A673 (cell line): ENCODE data around the gene SYT7. TPM values are rescaled to one million over a fixed set of nuclear protein-coding genes. Genes with fewer than 3 reads are reported as not detected.

Source experiments
- BruUV-seq: library from RNA; stranded (reverse); fragments of 400-500 nt; replicated peaks from 2 replicates; lab custom pipeline; 2021; lab: Mats Ljungman, UMichigan
- CTCF ChIA-PET: fragments of 300-600 bp; sonication (Branson Sonifier 250); formaldehyde crosslinking; loops from one replicate; lab custom pipeline; 2022; ENCODE audit warnings: antibody characterized with exemption; lab: Charles Lee
- POLR2A ChIA-PET: fragments of 300-600 bp; sonication (Branson Sonifier 250); formaldehyde crosslinking; loops from one replicate; lab custom pipeline; 2022; ENCODE audit warnings: antibody characterized with exemption; ENCODE audit not compliant: low non-redundant PET; lab: Charles Lee
- DNase-seq: peaks from one replicate; pipeline ENCODE4 v3.0.0-alpha.2; 2015; ENCODE audit warnings: low spot score
- H3K27ac ChIP-seq: fragments of 200-600 bp; sonication (generic); 2 replicates; pipeline ENCODE4 v1.5.1; 2016; ENCODE audit warnings: mixed run types, low read depth, mild to moderate bottlenecking, mixed read lengths, antibody characterized with exemption, low read length; ENCODE audit not compliant: poor library complexity, severe bottlenecking
- H3K27me3 ChIP-seq: fragments of 200-600 bp; sonication (generic); replicated peaks from 2 replicates; pipeline ENCODE4 v1.6.1; 2017; ENCODE audit warnings: mixed run types, low read depth, mild to moderate bottlenecking, mixed read lengths, antibody characterized with exemption, low read length; ENCODE audit not compliant: insufficient read depth, poor library complexity
- H3K36me3 ChIP-seq: fragments of 200-600 bp; sonication (generic); 2 replicates; pipeline ENCODE4 v1.6.1; 2016; ENCODE audit warnings: mixed run types, mild to moderate bottlenecking, mixed read lengths, antibody characterized with exemption, low read length; ENCODE audit not compliant: insufficient read depth, poor library complexity, severe bottlenecking
- H3K4me1 ChIP-seq: fragments of 200-600 bp; sonication (generic); 2 replicates; pipeline ENCODE4 v1.6.1; 2017; ENCODE audit warnings: mixed run types, mild to moderate bottlenecking, mixed read lengths, antibody characterized with exemption, low read length; ENCODE audit not compliant: insufficient read depth, poor library complexity, severe bottlenecking
- H3K4me3 ChIP-seq: fragments of 200-600 bp; sonication (generic); 2 replicates; pipeline ENCODE4 v1.5.1; 2016; ENCODE audit warnings: low read depth, mixed run types, mild to moderate bottlenecking, mixed read lengths, low read length; ENCODE audit not compliant: poor library complexity, severe bottlenecking
- H3K9me3 ChIP-seq: fragments of 200-600 bp; sonication (generic); 2 replicates; pipeline ENCODE4 v1.6.1; 2016; ENCODE audit warnings: mixed run types, low read depth, mild to moderate bottlenecking, mixed read lengths, antibody characterized with exemption, low read length; ENCODE audit not compliant: poor library complexity, severe bottlenecking
- CTCF ChIP-seq: fragments of 300-800, 200-600 bp; sonication (generic); conservative IDR thresholded peaks from 2 replicates; pipeline ENCODE4 v1.5.1; 2017; ENCODE audit warnings: low read depth, mild to moderate bottlenecking, antibody characterized with exemption, low read length, moderate library complexity, mixed read lengths
- EZH2 ChIP-seq: fragments of 200-600 bp; sonication (generic); IDR thresholded peaks from 2 replicates; pipeline ENCODE4 v1.6.1; 2017; ENCODE audit warnings: borderline replicate concordance, low read depth, mild to moderate bottlenecking, mixed read lengths, antibody characterized with exemption, low read length; ENCODE audit not compliant: poor library complexity, severe bottlenecking
- intact Hi-C: fragments of 100-400 bp; cut with micrococcal nuclease; formaldehyde crosslinking; loops from one replicate; pipeline ENCODE4 v1.10.0; 2022; ENCODE audit not compliant: unreplicated experiment
- total RNA-seq: library from RNA; stranded (reverse); gene quantifications from 2 replicates; pipeline ENCODE4 v1.2.3, GENCODE V29; 2021

Gene SYT7
- total RNA-seq, 1 experiment from 2014 or later = 1.3 TPM

- no peaks in the 10 kb centered on the region for H3K36me3 ChIP-seq
- CTCF ChIA-PET = interaction anchor here (0.6 kb wide), 1 partner anchor 18 kb away, joined by 4 read pairs; no protein-coding TSS in a partner anchor
- H3K27me3 ChIP-seq = peaks cover 5% of the 10 kb centered on the region
- intact Hi-C loops = no loop called here
- peaks cover 25% of the 10 kb centered on the region for H3K4me1 ChIP-seq
- TF ChIP-seq CTCF (no peak), EZH2 (no peak)
- H3K27ac ChIP-seq = no peak overlapping the region
- no peak overlapping the region for H3K4me3 ChIP-seq
- H3K9me3 ChIP-seq = no peaks in the 10 kb centered on the region
- POLR2A ChIA-PET = interaction anchor here (0.6 kb wide), 1 partner anchor 12 kb away, joined by 8 read pairs; no protein-coding TSS in a partner anchor
- no peak for DNase-seq
- no TSS peak for BruUV-seq
Measured at GRCh38 chr11:61585115-61585514, 4.2 kb upstream of the SYT7 start.

GRCh38 chr11:61581931-61582330 lies 1.1 kb upstream of the SYT7 start:
- Histone ChIP-seq H3K4me1 (peaks cover 6% of the 10 kb centered on the region), H3K36me3 (no peaks in the 10 kb centered on the region), H3K27me3 (peaks cover 24% of the 10 kb centered on the region), H3K27ac (no peak overlapping the region), H3K4me3 (no peak overlapping the region), H3K9me3 (no peaks in the 10 kb centered on the region)
- CTCF ChIA-PET = interaction anchor here (0.7 to 1.0 kb wide), 2 partner anchors 65 to 94 kb away, joined by 3 read pairs; no protein-coding TSS in a partner anchor
- no peak for TF ChIP-seq EZH2
- TF ChIP-seq CTCF = no peak
- intact Hi-C loops = loop anchor here (5.0 kb wide), 2 partner anchors 45 to 105 kb away; no protein-coding TSS in a partner anchor
- DNase-seq = no peak
- POLR2A ChIA-PET = no interaction called here
- BruUV-seq = no TSS peak

- Histone ChIP-seq H3K27ac (no peak overlapping the region), H3K4me3 (peak overlapping the region; percentile 46), H3K27me3 (peaks cover 24% of the 10 kb centered on the region), H3K36me3 (no peaks in the 10 kb centered on the region), H3K4me1 (peaks cover 6% of the 10 kb centered on the region), H3K9me3 (no peaks in the 10 kb centered on the region)
- ChIA-PET CTCF (no interaction called here), POLR2A (no interaction called here)
- TF ChIP-seq CTCF (no peak), EZH2 (peak; percentile 87)
- intact Hi-C loops = loop anchor here (5.0 kb wide), 2 partner anchors 47 to 103 kb away; no protein-coding TSS in a partner anchor
- DNase-seq = no peak
- no TSS peak for BruUV-seq
Measured at GRCh38 chr11:61580271-61580888, 496 bp downstream of the SYT7 start.
